Heart right ventricle (tissue), 16 donors: Measurements from ENCODE around the gene GAB2. TPM values are rescaled to one million over a fixed set of nuclear protein-coding genes. Genes with fewer than 3 reads are reported as not detected.
A peak's percentile ranks its signal among the peaks of the same experiment; 100 is the strongest.

Experiments used
- ATAC-seq, 8 donors: fragments of 200-7000 bp; cut with Tn5 transposase; one replicate each; pipeline ENCODE4 v1.9.1; 2020; ENCODE audit warnings: mild to moderate bottlenecking in 8 of 8, moderate library complexity in 8 of 8, moderate number of reproducible peaks in 1 of 8
- DNase-seq, 2 donors: peaks; one replicate each; pipeline ENCODE4 v3.0.0-alpha.2; 2020
- H3K27ac ChIP-seq, 10 donors: fragments of 200-600 bp; sonication (generic) in 2 of 10; one replicate each; pipeline versions ENCODE4 v1.5.0 to v1.8.0; 2020 to 2022; ENCODE audit warnings: mild to moderate bottlenecking in 3 of 10
- H3K27me3 ChIP-seq, 7 donors: fragments of 200-600 bp; one replicate each; pipeline ENCODE4 v1.8.0; 2021 to 2022; ENCODE audit warnings: mild to moderate bottlenecking in 2 of 7
- H3K36me3 ChIP-seq, 9 donors: fragments of 200-600 bp; sonication (generic) in 1 of 9; one replicate each; pipeline versions ENCODE4 v1.5.0 to v1.8.0; 2020 to 2022; ENCODE audit warnings: mild to moderate bottlenecking in 2 of 9
- H3K4me1 ChIP-seq, 9 donors: fragments of 200-600 bp; sonication (generic) in 1 of 9; one replicate each; pipeline versions ENCODE4 v1.5.0 to v1.8.0; 2020 to 2022; ENCODE audit warnings: mild to moderate bottlenecking in 4 of 9
- H3K4me3 ChIP-seq, 10 donors: fragments of 200-600 bp; sonication (generic) in 2 of 10; one replicate each; pipeline versions ENCODE4 v1.5.0 to v1.8.0; 2020 to 2022; ENCODE audit warnings: mild to moderate bottlenecking in 7 of 10, moderate library complexity in 2 of 10
- H3K9me3 ChIP-seq, 11 donors: fragments of 200-600 bp in 10 of 11; sonication (generic) in 2 of 11; one replicate each; pipeline versions ENCODE4 v1.5.0 to v1.8.0; 2013 to 2022; ENCODE audit warnings: mild to moderate bottlenecking in 2 of 11, control low read depth in 1 of 11, moderate library complexity in 1 of 11
- CTCF ChIP-seq, 9 donors: fragments of 200-600 bp; sonication (generic) in 2 of 9; IDR thresholded peaks; one replicate each; pipeline versions ENCODE4 v1.5.0 to v1.8.0; 2021 to 2022; ENCODE audit warnings: antibody characterized with exemption in 9 of 9, mild to moderate bottlenecking in 5 of 9, moderate library complexity in 1 of 9
- WGBS, 2 donors: extraction: QIAGEN DNeasy Blood & Tissue Kit; methylation state at CpG; one replicate each; pipeline ENCODE4 v1.1.7; 2013; ENCODE audit warnings: inconsistent platforms in 1 of 2; 5-methylcytosine and 5-hydroxymethylcytosine counted together
- intact Hi-C, 10 donors: fragments of 100-400 bp; cut with DNase I; formaldehyde crosslinking; loops; one replicate each; pipeline versions ENCODE4 v1.11.1 to v1.14.2; 2022
- polyA plus RNA-seq, 2 donors: library from polyadenylated mRNA; stranded (reverse); fragments of 200-250 nt; gene quantifications; one replicate each; pipeline ENCODE4 v1.2.3, GENCODE V29; 2013
- total RNA-seq, 10 donors: library from RNA; stranded (reverse); fragmentation: NEBNext Ultra II Directional in 3 of 10; extraction: Animal tissue kit (Norgen Biotek cat#: 25700) in 3 of 10; gene quantifications; one replicate each; pipeline versions ENCODE4 v1.2.1 to v1.2.4, GENCODE V29; 2021 to 2023
- donor health status: Arrhythmogenic right ventricular cardiomyopathy.
- donor health status: ischemic (EF 13 %, LVEDD 7.1; RV severe dilation, severe dysfunction).
- donor health status: healthy with polysubstance abuse.
- donor health status: DM: no; HTN: yes; CAD: no.
- donor health status: DM: no; HTN: no; CAD: no.
- donor health status: ischemic (EF 25% LVEDD 6.9; RV normal size, moderate dysfunction).
- donor health status: ischemic (EF 25% LVEDD 5.7; RV mildly dilated, moderate dysfunction).
- donor health status: healthy.
- donor health status: DM: yes; HTN: yes; CAD: no.
- donor health status: Ischemic cardiomyopathy.
- donor health status: ischemic (EF 35%, LVEDD 5.7; RV mildly dilated, moderate dysfunction).
- donor health status: nonischemic (EF 11% LVEDD 7.7; RV severe dilation, severe dysfunction).
- donor health status: DM: yes; HTN: yes; CAD: no.
- donor health status: PGD.
- donor health status: ischemic (EF 29% LVEDD 5.4; RV normal size, mild dysfunction).
- donor health status: nonischemic (EF 23%, LVEDD 6.1; RV moderate dilation, normal function).

Gene GAB2
- total and polyA plus RNA-seq, 12 donors, result 5.0 to 44.6 (median 27.0) TPM

- no peak for TF ChIP-seq CTCF (IDR thresholded peaks at IDR 0.05)
- ATAC-seq, result no peak
- Histone ChIP-seq H3K9me3 (no peaks in the 10 kb centered on the region), H3K4me3 (no peak overlapping the region), H3K27me3 (no peaks in the 10 kb centered on the region), H3K4me1 (peaks cover 0 to 10% (median 0%) of the 10 kb centered on the region in 9 donors), H3K27ac (no peak overlapping the region), H3K36me3 (peaks cover 0 to 81% (median 38%) of the 10 kb centered on the region in 9 donors)
- intact Hi-C loops, result no loop called here
- WGBS, 2 donors, result 84 to 90% methylated on average over 12 of the region's 12 CpGs
- no peak for DNase-seq
These were observed 203.1 kb downstream of the GAB2 start for GRCh38 chr11:78214331-78215194.

GRCh38 chr11:78213526-78214330 lies 203.9 kb downstream of the GAB2 start:
- DNase-seq (no peak), ATAC-seq (no peak)
- Histone ChIP-seq H3K27ac (no peak overlapping the region), H3K36me3 (peaks cover 0 to 81% (median 32%) of the 10 kb centered on the region in 9 donors), H3K9me3 (no peaks in the 10 kb centered on the region), H3K4me1 (peaks cover 0 to 10% (median 0%) of the 10 kb centered on the region in 9 donors), H3K27me3 (no peaks in the 10 kb centered on the region), H3K4me3 (no peak overlapping the region)
- no peak for TF ChIP-seq CTCF (IDR thresholded peaks at IDR 0.05)
- 81 to 82% methylated on average over 8 of the region's 8 CpGs for WGBS, 2 donors
- intact Hi-C loops, result no loop called here

- H3K4me1 ChIP-seq, result peaks cover 0 to 10% (median 0%) of the 10 kb centered on the region in 9 donors
- no peaks in the 10 kb centered on the region for H3K9me3 ChIP-seq
- H3K4me3 ChIP-seq, result no peak overlapping the region
- WGBS, 2 donors, result 75 to 80% methylated on average over 11 of the region's 11 CpGs
- no peaks in the 10 kb centered on the region for H3K27me3 ChIP-seq
- peaks cover 0 to 80% (median 23%) of the 10 kb centered on the region in 9 donors for H3K36me3 ChIP-seq
- intact Hi-C loops, result no loop called here
- peak in 6 of 8 donors; percentile 13 to 33 (median 24) for ATAC-seq
- no peak for TF ChIP-seq CTCF (IDR thresholded peaks at IDR 0.05)
- peak overlapping the region in 1 of 10 donors; percentile 1 for H3K27ac ChIP-seq
- DNase-seq, result no peak
These were observed 204.8 kb downstream of the GAB2 start for GRCh38 chr11:78212586-78213371.

- Histone ChIP-seq H3K9me3 (no peaks in the 10 kb centered on the region), H3K36me3 (peaks cover 0 to 80% (median 22%) of the 10 kb centered on the region in 9 donors)
- ATAC-seq, result no peak
These were observed 206.1 kb downstream of the GAB2 start for GRCh38 chr11:78211565-78211964.

More at GRCh38 chr11:78211565-78211964, 206.1 kb downstream of the GAB2 start:
- Histone ChIP-seq H3K27me3 (no peaks in the 10 kb centered on the region), H3K4me3 (no peak overlapping the region), H3K27ac (no peak overlapping the region), H3K4me1 (peaks cover 0 to 10% (median 0%) of the 10 kb centered on the region in 9 donors)
- 95 to 98% methylated on average over 5 of the region's 5 CpGs for WGBS, 2 donors
- intact Hi-C loops, result no loop called here
- no peak for DNase-seq
- no peak for TF ChIP-seq CTCF (IDR thresholded peaks at IDR 0.05)
